Activated T-cell treated with anti-CD3 and anti-CD28 coated beads, Interleukin-2, amount 50 U/mL, for 24 hours (primary cell): ENCODE measurements around the gene ADORA1.

ENCODE experiments used
- DNase-seq: peaks from one replicate; pipeline ENCODE4 v3.0.0-alpha.2; 2020
- H3K27ac Mint-ChIP-seq: 2 replicates; pipeline ENCODE4 v1.8.0; 2020; ENCODE audit warnings: mild to moderate bottlenecking, mixed read lengths
- H3K27me3 Mint-ChIP-seq: 2 replicates; pipeline ENCODE4 v1.8.0; 2020; ENCODE audit warnings: mixed read lengths
- H3K36me3 Mint-ChIP-seq: 2 replicates; pipeline ENCODE4 v1.8.0; 2020; ENCODE audit warnings: low read depth, mixed read lengths
- H3K4me1 Mint-ChIP-seq: 2 replicates; pipeline ENCODE4 v1.8.0; 2020; ENCODE audit warnings: low read depth, mixed read lengths
- H3K4me3 Mint-ChIP-seq: 2 replicates; pipeline ENCODE4 v1.8.0; 2020; ENCODE audit warnings: mild to moderate bottlenecking, moderate library complexity, mixed read lengths
- H3K9me3 Mint-ChIP-seq: 2 replicates; pipeline ENCODE4 v1.8.0; 2020; ENCODE audit warnings: mixed read lengths

Gene ADORA1

DNA sequence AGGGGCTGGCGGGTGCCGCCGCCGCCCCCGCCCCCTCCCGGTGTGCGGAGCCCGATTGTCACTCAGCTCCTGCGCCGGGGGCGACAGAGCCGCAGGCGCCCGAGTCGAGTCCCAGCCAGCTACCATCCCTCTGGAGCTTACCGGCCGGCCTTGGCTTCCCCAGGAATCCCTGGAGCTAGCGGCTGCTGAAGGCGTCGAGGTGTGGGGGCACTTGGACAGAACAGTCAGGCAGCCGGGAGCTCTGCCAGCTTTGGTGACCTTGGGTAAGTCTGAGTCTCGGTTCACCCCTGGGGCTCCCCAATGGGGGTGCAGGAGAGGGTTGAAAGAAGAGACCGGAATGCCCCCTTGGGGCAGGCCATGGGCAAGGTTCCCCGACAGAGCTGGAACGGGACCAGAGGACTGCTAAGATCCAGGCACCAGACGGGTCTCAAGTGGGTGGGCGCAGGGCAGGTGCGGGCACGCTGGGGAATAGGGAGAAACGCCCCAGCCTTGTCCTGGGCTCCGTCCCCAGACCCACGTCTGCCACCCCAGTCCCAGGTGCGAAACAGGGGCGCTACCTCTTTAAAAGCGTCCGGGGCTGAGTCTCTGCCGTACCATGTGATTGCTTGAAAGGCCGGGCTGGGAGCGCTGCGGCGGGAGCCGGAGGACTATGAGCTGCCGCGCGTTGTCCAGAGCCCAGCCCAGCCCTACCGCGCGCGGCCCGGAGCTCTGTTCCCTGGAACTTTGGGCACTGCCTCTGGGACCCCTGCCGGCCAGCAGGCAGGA, at the start of gene ADORA1:
TSS of gene ADORA1 (plus strand) at position 61 of the 765 bp plus-strand sequence. CDS start 1,116 bp downstream, outside the sequence.
- H3K9me3 Mint-ChIP-seq: no peaks in the 10 kb centered on the region
- H3K27ac Mint-ChIP-seq: no peak within 1 kb of the TSS
- no peak within 1 kb of the TSS for H3K4me3 Mint-ChIP-seq
- DNase-seq: peak; percentile 26
- H3K4me1 Mint-ChIP-seq: peaks cover 11% of the 10 kb centered on the region
- peaks cover 67% of the 10 kb centered on the region for H3K27me3 Mint-ChIP-seq
- H3K36me3 Mint-ChIP-seq: no peaks in the 10 kb centered on the region

DNA sequence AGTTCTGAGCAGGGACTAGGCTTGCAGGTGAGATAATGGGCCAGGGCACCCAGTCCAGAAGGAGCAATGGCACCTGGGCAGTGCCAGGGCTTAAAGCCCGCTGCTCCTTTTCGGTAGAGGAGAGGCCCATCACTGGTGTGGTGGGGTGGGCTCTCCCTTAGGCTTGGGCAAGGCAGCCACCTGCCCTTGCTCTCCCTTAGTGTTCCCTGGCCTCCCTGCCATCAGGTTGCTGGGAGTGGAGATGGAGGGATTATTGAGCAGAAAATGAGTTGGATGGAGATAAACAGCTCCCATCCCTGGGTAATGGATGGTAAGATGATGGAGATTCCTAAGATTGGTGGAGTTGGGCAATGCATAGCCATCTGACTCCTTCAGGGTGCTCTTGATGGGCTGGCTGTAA, 49.6 kb upstream of the ADORA1 start:
- no peak for DNase-seq
- H3K4me3 Mint-ChIP-seq: no peak overlapping the region
- H3K27me3 Mint-ChIP-seq: peaks cover 56% of the 10 kb centered on the region
- H3K4me1 Mint-ChIP-seq: peaks cover 4% of the 10 kb centered on the region
- H3K27ac Mint-ChIP-seq: no peak overlapping the region
- H3K9me3 Mint-ChIP-seq: no peaks in the 10 kb centered on the region
- H3K36me3 Mint-ChIP-seq: no peaks in the 10 kb centered on the region

DNA sequence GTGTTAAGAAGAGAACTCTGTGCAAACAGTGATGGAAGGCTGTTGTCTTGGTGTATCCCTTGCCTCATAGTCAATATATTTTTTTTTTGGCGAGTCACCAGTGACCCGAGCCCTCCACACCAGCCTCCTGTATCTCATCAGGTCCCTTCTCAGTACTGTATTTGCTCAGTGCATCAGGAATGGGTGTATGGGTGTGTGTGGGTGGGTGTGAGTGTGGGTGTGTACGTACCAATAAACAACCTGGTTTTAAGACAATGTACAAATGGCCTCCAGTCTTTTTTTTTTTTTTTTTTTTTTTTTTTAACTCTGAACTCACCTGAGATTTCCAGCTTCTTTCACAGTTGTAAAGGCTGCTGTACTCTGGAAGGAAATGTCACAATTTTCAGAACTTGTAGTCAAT, 49.0 kb upstream of the ADORA1 start:
- DNase-seq: no peak
- Mint-ChIP-seq H3K4me3 (no peak overlapping the region), H3K9me3 (no peaks in the 10 kb centered on the region), H3K27me3 (peaks cover 51% of the 10 kb centered on the region), H3K4me1 (peaks cover 4% of the 10 kb centered on the region), H3K27ac (no peak overlapping the region), H3K36me3 (no peaks in the 10 kb centered on the region)

DNA sequence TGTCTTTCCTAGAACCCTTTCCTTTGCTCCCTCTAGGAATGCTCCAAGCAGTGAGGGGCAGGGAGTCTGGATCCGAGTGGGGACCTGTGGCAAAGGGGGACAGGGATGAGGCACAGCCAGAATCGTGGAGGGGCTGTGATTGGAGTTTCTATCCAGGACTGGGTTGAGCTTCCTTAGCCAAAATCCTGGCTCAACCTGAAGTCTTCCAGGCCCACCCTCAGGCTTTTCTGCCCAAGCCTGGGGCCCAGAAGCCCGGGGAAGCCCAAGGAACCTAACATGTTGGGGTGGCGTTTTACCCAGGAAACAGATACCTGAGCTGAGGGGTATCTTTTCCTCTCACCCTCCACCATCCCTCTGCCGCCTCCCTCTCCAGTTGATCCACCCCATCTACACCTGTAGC, 47.1 kb upstream of the ADORA1 start:
- Mint-ChIP-seq H3K9me3 (no peaks in the 10 kb centered on the region), H3K27ac (no peak overlapping the region), H3K4me1 (peaks cover 4% of the 10 kb centered on the region), H3K27me3 (peaks cover 34% of the 10 kb centered on the region), H3K4me3 (no peak overlapping the region), H3K36me3 (no peaks in the 10 kb centered on the region)
- no peak for DNase-seq

DNA sequence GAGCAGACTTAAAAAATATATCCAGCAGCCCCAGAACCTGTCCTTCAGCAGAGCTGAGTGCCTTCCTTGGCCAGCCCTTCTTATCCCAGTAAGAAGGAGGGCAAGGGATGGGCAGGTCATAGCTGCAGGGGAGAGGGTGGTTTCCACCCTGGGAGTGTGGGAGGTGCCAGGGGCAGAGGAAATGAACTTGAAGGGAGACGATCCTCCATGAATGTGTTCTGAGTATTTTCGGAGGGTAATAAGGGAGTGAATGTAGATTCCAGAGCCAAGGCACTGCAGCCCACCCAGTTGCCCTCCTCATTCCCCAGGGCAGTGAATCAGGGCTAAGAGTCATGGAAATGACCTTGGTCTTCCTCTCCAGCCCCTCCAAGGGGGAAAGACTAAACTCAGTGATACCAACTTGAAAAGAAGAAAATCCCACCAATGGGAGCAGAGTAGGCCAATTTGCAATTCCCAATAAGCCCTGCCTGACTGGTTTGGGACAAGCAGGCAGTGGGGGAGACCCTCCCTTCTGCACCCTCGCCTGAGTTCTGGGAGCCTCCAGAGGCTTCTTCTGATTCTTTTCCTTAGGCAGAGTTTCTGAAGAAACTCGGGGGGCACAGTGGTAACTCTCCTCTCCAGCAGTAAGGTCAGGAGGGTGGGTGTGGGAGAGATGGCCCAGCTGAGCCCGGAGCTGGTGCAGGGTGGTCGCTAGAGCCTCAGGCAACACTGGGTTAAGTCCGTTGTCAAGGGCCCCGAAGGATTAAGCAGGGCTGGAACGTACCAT, 45.9 kb upstream of the ADORA1 start:
- H3K4me1 Mint-ChIP-seq: no peaks in the 10 kb centered on the region
- no peak overlapping the region for H3K4me3 Mint-ChIP-seq
- peaks cover 26% of the 10 kb centered on the region for H3K27me3 Mint-ChIP-seq
- H3K27ac Mint-ChIP-seq: no peak overlapping the region
- no peaks in the 10 kb centered on the region for H3K36me3 Mint-ChIP-seq
- no peaks in the 10 kb centered on the region for H3K9me3 Mint-ChIP-seq
- DNase-seq: no peak

DNA sequence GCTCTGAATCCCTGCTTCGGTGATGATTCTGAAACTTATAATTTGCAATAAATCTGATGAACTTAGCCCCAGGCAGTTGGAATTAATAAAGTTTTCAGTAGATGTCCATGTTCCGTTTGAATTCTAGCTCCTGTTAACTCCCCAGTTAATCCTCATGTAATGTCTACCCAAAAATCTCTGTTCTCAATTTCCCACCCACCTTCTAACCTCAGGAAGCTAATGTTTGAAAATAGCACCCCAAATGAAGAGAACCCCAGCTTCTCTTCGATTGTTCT, 45.4 kb upstream of the ADORA1 start:
- DNase-seq: no peak
- Mint-ChIP-seq H3K4me1 (no peaks in the 10 kb centered on the region), H3K9me3 (no peaks in the 10 kb centered on the region), H3K27ac (no peak overlapping the region), H3K27me3 (peaks cover 21% of the 10 kb centered on the region), H3K4me3 (no peak overlapping the region), H3K36me3 (no peaks in the 10 kb centered on the region)

DNA sequence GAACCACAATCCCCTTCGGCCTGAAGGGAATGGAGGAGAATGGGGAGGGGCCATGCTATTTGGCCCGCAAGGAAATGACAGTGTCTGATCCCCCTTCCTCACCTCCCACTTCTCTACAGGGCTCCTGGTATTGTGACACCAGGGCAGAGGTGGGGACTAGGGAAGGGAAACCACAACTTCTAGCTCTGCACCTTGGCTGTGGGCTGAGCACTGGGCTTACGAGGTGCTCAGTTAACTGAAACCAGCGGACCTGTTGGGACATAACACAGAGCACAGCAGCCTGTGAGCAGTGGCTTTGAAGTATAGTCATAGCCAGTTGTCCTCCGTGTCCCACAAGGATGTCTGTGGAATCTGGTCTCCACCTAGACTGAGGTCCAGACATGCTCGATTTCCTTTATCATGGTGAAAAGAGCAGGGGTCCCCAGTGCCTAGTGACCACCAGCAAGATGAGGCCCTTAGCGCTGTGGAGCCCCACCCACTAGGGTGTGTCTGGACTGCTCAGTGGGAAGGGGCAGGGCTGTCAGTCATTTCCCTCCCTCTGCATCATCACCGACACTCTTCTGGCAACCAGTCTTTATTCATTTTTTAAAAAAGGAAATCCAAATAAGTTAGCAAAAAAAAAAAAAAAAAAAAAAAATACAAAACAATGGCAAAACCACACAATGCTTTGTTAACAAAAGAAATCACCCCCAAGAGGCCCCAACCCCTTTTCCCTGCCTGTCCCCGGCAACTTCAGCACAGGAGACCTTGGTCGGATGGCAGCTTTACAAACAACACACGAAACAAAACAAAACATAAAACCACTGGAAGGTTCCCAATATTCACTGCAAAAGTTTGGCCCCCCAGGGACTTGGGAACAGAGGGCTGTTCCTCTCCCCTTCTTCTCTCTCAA, 44.7 kb upstream of the ADORA1 start:
- Mint-ChIP-seq H3K4me1 (no peaks in the 10 kb centered on the region), H3K27me3 (peaks cover 15% of the 10 kb centered on the region), H3K4me3 (no peak overlapping the region), H3K36me3 (no peaks in the 10 kb centered on the region), H3K27ac (no peak overlapping the region), H3K9me3 (no peaks in the 10 kb centered on the region)
- DNase-seq: no peak

DNA sequence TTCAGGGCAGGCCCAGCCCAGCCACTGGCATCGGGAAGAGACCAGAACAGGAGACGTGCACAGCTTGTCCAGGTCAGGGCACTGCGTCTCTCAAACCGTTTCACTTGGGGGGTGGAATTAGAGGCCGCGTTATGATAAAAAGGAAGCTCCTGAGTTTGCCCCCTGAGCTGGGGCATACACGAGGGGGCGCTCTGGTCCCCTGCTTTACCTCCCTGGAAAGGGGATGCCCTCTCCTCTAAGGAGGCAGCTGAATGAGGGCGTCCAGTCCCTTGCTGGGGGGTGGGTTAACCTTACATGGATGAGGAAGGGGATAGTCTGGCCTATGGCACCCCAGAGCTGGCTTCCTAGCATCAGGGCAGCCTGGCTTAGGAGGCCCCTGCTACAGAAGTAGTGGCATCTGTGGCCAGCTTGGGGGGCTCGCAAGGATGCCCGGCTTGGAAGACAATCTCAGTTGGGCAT, 44.0 kb upstream of the ADORA1 start:
- Mint-ChIP-seq H3K4me1 (no peaks in the 10 kb centered on the region), H3K36me3 (no peaks in the 10 kb centered on the region), H3K9me3 (no peaks in the 10 kb centered on the region), H3K27me3 (peaks cover 10% of the 10 kb centered on the region), H3K27ac (no peak overlapping the region), H3K4me3 (no peak overlapping the region)
- DNase-seq: no peak

DNA sequence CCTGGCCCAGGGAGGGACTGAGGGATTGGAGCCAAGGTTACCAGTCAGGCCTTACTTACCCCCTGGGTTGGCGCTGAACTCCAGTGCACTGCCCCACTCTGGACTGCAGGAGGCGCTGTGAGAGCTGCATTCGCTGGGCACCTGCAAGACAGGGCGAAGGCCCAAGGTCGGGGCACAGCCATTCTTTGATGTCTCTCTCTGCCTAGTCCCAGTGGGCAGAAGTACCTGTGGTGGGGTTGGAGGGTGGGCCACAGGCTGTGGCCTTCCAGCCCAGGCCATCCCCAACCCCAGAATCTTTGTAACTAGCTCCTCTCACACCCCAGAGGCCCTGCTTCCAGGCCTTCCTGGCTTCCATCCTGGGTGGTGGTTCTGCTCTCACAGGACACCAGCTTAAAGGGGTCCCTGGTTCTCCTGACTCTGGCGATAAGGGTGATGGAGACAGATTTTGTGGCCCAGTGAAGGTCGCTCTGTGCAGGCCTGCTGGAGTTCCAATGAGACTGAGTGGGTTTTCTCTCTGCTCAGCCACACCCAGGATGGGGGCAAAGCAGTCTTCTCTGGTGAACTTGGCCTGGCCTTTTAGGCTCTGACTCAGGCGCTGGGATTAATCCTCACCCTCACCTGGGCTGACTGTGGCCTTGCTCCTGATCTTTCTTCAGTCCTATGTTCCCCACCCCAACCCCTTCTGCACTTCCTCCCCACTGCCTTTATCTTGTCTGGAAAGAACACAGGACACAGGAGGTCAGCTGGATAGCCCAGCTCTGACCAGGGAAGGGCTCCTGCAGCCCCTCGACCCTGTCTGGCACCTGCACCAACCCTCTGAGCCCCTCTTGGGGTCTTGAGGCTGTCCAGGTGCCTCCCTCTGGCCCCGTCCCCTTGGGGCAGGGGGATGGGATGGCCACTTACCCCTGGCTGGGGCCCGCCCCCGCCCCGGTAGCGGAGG, 42.7 kb upstream of the ADORA1 start:
- peak; percentile 43 for DNase-seq
- Mint-ChIP-seq H3K9me3 (no peaks in the 10 kb centered on the region), H3K27ac (no peak overlapping the region), H3K4me1 (no peaks in the 10 kb centered on the region), H3K36me3 (no peaks in the 10 kb centered on the region), H3K27me3 (peaks cover 6% of the 10 kb centered on the region), H3K4me3 (no peak overlapping the region)

DNA sequence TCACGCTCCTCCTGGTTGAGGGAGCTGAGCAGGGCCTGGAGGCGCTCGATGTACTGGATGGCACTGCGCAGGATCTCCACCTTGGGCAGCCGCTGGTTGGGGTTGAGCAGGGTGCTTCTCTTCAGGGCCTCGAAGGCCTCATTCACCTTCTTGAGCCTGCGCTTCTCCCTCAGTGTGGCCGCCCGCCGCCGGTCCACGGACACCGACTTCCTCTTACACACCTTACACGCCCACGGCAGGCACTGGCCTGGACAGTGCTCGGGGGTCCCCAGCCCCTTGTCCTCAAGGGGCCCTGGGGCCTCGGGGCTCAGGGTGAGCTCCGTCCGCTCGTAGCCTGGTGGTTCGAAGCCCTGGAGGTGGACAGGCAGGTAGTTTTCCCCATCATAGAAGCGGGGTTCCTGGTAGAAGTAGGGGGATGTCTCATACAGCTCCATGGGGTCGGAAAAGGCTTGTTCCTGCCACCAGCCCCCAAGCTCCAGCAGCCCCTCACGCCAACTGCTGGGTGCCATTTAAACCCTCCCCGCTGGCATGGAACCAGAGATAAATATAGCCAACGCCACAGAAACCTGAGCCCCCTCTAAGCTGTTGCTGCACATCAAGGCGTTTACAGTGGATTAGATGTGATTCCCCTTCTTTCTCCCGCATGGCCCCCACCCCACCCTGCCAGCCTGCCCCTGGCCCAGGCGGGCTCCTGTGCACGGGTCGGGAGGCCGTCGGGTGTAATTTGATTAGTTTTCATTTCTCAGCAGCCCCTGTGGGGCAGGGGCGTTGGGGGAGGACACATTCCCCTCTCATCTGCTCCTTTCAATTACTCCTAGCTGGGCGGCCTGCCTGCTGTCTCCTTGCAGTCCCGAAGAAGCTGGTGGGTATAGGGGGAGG, 41.8 kb upstream of the ADORA1 start, which contains the start of gene MYOG:
TSS of gene MYOG (minus strand) at position 485 of the 879 bp plus-strand sequence. CDS start at position 434, 51 bp downstream.
- no peak for DNase-seq
- no peaks in the 10 kb centered on the region for H3K4me1 Mint-ChIP-seq

DNA sequence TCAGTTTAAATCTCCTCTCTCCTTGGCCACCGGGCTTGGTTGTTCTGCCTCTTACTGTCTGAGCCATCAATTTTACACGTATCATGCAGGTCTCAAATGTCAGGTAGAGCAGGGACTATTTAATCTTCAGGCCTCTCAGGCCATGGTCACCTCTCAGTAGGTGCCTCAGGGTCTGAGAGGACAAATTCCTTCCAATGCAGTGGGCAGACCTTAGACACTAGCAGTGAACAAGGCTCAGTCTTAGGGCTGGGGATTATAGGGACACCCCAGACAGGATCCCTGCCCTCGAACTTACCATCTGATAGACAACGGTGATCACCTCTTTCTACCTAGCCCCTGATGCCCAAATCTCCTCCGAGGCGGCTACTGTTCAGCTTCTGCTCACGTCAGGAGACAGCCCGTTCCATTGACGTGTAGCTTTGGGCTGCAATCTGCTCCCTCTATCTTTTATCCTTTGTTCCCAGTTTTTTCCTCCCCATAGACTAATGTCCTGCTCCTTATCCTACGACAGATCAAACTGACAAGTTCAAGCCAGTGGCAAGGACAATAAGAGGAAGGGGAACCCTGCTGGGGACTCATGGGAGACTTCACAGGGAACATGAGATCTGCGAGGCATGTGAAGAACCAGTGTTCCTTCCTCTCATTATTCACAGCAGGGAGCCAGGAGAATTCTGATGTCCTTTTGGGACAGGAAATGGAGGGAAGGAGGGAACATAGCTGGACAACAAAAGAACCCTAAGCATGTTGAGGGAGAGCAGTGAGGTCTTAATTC, 40.3 kb upstream of the ADORA1 start:
- DNase-seq: no peak
- H3K27ac Mint-ChIP-seq: no peak overlapping the region
- no peaks in the 10 kb centered on the region for H3K4me1 Mint-ChIP-seq
- no peak overlapping the region for H3K4me3 Mint-ChIP-seq
- peaks cover 11% of the 10 kb centered on the region for H3K27me3 Mint-ChIP-seq
- H3K9me3 Mint-ChIP-seq: no peaks in the 10 kb centered on the region
- no peaks in the 10 kb centered on the region for H3K36me3 Mint-ChIP-seq

More for the DNA sequence above, 41.8 kb upstream of the ADORA1 start, which contains the start of gene MYOG:
- Mint-ChIP-seq H3K27me3 (peaks cover 8% of the 10 kb centered on the region), H3K9me3 (no peaks in the 10 kb centered on the region), H3K36me3 (no peaks in the 10 kb centered on the region), H3K27ac (no peak within 1 kb of the TSS), H3K4me3 (no peak within 1 kb of the TSS)

DNA sequence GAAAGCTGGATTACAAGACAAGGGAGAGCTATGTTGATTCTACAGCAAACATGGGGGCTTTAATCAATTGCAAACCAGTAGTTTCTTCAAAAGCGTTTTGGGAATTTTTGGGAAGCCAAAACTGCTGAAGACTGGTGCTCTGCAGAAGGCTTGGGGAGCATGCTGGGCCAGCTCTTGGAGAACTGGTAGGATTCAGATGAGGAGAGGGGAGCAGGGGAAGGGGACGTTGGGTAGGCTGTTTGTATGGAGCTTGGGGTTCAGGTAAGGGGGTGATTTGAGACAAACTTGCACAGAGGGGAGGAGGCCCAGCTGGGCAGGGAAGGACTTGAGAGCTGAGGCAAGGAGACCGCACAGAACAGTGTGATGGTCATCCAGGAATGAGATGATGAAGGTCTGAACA, 39.1 kb upstream of the ADORA1 start:
- Mint-ChIP-seq H3K9me3 (no peaks in the 10 kb centered on the region), H3K27me3 (peaks cover 13% of the 10 kb centered on the region), H3K4me3 (no peak overlapping the region), H3K36me3 (no peaks in the 10 kb centered on the region), H3K4me1 (no peaks in the 10 kb centered on the region), H3K27ac (no peak overlapping the region)
- DNase-seq: no peak
